Peyer's patch (tissue), 4 donors: ENCODE data around the gene ATP6V0E2.

Experiments used
- CTCF ChIP-seq, 6 experiments: fragments of 450-650 bp in 4 of 6; fragments of 200-600 bp in 2 of 6; sonication (generic) in 1 of 6; IDR thresholded peaks; one replicate each; pipeline ENCODE4 v1.5.1; 2017 to 2019; ENCODE audit warnings: antibody characterized with exemption in 6 of 6, mild to moderate bottlenecking in 3 of 6, moderate library complexity in 1 of 6
- POLR2A ChIP-seq, 2 donors: fragments of 450-650 bp; IDR thresholded peaks; one replicate each; pipeline ENCODE4 v1.5.1; 2017; ENCODE audit warnings: antibody characterized with exemption in 2 of 2, mild to moderate bottlenecking in 2 of 2, moderate library complexity in 2 of 2

DNA sequence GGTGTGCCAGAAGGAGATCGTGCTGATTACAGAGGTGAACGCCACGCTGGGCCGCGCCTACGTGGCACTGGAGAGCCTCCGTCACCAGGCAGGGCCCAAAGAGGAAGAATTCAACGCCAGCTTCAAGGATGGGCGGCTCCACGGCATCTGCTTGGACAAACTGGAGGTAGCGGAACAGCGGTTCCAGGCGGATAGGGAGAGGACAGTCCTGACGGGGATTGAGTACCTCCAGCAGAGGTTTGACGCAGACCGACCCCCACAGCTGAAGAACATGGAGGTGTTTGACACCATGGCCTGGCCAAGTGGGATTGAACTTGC is 12.1 kb upstream of the ATP6V0E2 start:
- TF ChIP-seq CTCF (IDR thresholded peaks at IDR 0.05) (no peak), POLR2A (IDR thresholded peaks at IDR 0.05) (no peak)
